Neural cell (in vitro differentiated cells): ENCODE results near the gene RPL27A. TPM values are rescaled to one million over a fixed set of nuclear protein-coding genes. Genes with fewer than 3 reads are reported as not detected.

Experiments
- H2AFZ ChIP-seq: fragments of 200-600, 300-800 bp; sonication (generic), shearing (Covaris generic); 2 replicates; pipeline ENCODE4 v1.6.0; 2014; ENCODE audit warnings: low read depth, mild to moderate bottlenecking, antibody characterized with exemption, low read length, moderate library complexity
- H3F3A ChIP-seq: fragments of 200-600 bp; shearing (Covaris generic); 2 replicates; pipeline ENCODE4 v1.6.1; 2016; ENCODE audit warnings: mild to moderate bottlenecking, moderate library complexity, mixed read lengths, antibody characterized with exemption, low read length; ENCODE audit not compliant: insufficient read depth, poor library complexity, severe bottlenecking
- H3K27ac ChIP-seq: fragments of 200-600, 300-800 bp; sonication (generic), shearing (Covaris generic); 2 replicates; pipeline ENCODE4 v1.5.1; 2014; ENCODE audit warnings: mild to moderate bottlenecking, low read length, moderate library complexity
- H3K27me3 ChIP-seq: fragments of 300-800, 200-600 bp; sonication (generic), shearing (Covaris generic); 2 replicates; pipeline ENCODE4 v1.6.0; 2014; ENCODE audit warnings: mild to moderate bottlenecking, low read depth, low read length, moderate library complexity; ENCODE audit not compliant: insufficient read depth
- H3K36me3 ChIP-seq: fragments of 300-800, 200-600 bp; sonication (generic), shearing (Covaris generic); 2 replicates; pipeline ENCODE4 v1.5.1; 2014; ENCODE audit warnings: mild to moderate bottlenecking, antibody characterized with exemption, low read length, moderate library complexity; ENCODE audit not compliant: insufficient read depth
- H3K4me2 ChIP-seq: fragments of 300-800, 200-600 bp; sonication (generic), shearing (Covaris generic); 2 replicates; pipeline ENCODE4 v1.6.0; 2014; ENCODE audit warnings: mild to moderate bottlenecking, low read length
- H3K4me3 ChIP-seq: fragments of 300-800, 200-600 bp; sonication (generic), shearing (Covaris generic); 2 replicates; pipeline ENCODE4 v1.5.1; 2014; ENCODE audit warnings: mild to moderate bottlenecking, low read length, moderate library complexity
- H3K79me2 ChIP-seq: fragments of 200-600 bp; shearing (Covaris generic); replicated peaks from 2 replicates; pipeline ENCODE4 v1.6.0; 2014; ENCODE audit warnings: mild to moderate bottlenecking, low read length, moderate library complexity; ENCODE audit not compliant: insufficient read depth
- H3K9ac ChIP-seq: fragments of 300-800, 200-600 bp; sonication (generic), shearing (Covaris generic); 2 replicates; pipeline ENCODE4 v1.6.1; 2016; ENCODE audit warnings: mild to moderate bottlenecking, low read length, mixed read lengths
- H3K9me2 ChIP-seq: fragments of 200-600 bp; shearing (Covaris generic); 2 replicates; pipeline ENCODE4 v1.6.1; 2016; ENCODE audit warnings: mild to moderate bottlenecking, low read length, mixed read lengths; ENCODE audit not compliant: insufficient read depth
- H3K9me3 ChIP-seq: fragments of 200-600, 300-800 bp; sonication (generic), shearing (Covaris generic); 2 replicates; pipeline ENCODE4 v1.6.1; 2016; ENCODE audit warnings: mild to moderate bottlenecking, mixed run types, low read length, moderate library complexity, mixed read lengths
- H4K20me1 ChIP-seq: fragments of 200-600 bp; shearing (Covaris generic); 2 replicates; pipeline ENCODE4 v1.6.1; 2016; ENCODE audit warnings: mild to moderate bottlenecking, mixed run types; ENCODE audit not compliant: insufficient read depth
- CTCF ChIP-seq: fragments of 450-650 bp; IDR thresholded peaks from 2 replicates; pipeline ENCODE4 v1.5.1; 2014; ENCODE audit warnings: antibody characterized with exemption, mild to moderate bottlenecking, moderate library complexity; ENCODE audit not compliant: poor library complexity, severe bottlenecking
- EP300 ChIP-seq: fragments of 450-650 bp; conservative IDR thresholded peaks from 2 replicates; pipeline ENCODE4 v1.6.1; 2014; ENCODE audit warnings: antibody characterized with exemption, mild to moderate bottlenecking, moderate library complexity; ENCODE audit not compliant: poor library complexity, severe bottlenecking
- EZH2 ChIP-seq: fragments of 200-600, 300-800 bp; shearing (Covaris generic), sonication (generic); IDR thresholded peaks from 2 replicates; pipeline ENCODE4 v1.6.1; 2014; ENCODE audit warnings: antibody characterized with exemption, low read length, borderline replicate concordance, mild to moderate bottlenecking; ENCODE audit not compliant: insufficient read depth, poor library complexity, severe bottlenecking
- MXI1 ChIP-seq: fragments of 450-650 bp; conservative IDR thresholded peaks from 2 replicates; pipeline ENCODE4 v1.6.1; 2014; ENCODE audit warnings: antibody characterized with exemption, mild to moderate bottlenecking; ENCODE audit not compliant: poor library complexity, severe bottlenecking
- POLR2AphosphoS5 ChIP-seq: IDR thresholded peaks from 2 replicates; pipeline ENCODE4 v1.6.1; 2012
- RAD21 ChIP-seq: fragments of 450-650 bp; conservative IDR thresholded peaks from 2 replicates; pipeline ENCODE4 v1.6.1; 2014; ENCODE audit warnings: antibody characterized with exemption, mild to moderate bottlenecking, moderate library complexity
- REST ChIP-seq: IDR thresholded peaks from 2 replicates; pipeline ENCODE4 v1.6.1; 2012; ENCODE audit warnings: borderline replicate concordance
- SMC3 ChIP-seq: fragments of 450-650 bp; conservative IDR thresholded peaks from 2 replicates; pipeline ENCODE4 v1.6.1; 2014; ENCODE audit warnings: antibody characterized with exemption, mild to moderate bottlenecking, moderate library complexity; ENCODE audit not compliant: poor library complexity
- TAF1 ChIP-seq: IDR thresholded peaks from 2 replicates; pipeline ENCODE4 v1.6.1; 2012; ENCODE audit warnings: low read depth
- polyA plus RNA-seq: library from polyadenylated mRNA; depleted of rRNA; stranded (reverse); fragments of >200 nt; gene quantifications from 2 replicates; pipeline ENCODE4 v1.2.3, GENCODE V29; 2014

RPL27A gene
- polyA plus RNA-seq, 1 donor from 2014 or later: 700 TPM

GRCh38 chr11:8709002-8709672 is 26.5 kb downstream of the RPL27A start:
- H3K9me3 ChIP-seq: no peaks in the 10 kb centered on the region
- no peak overlapping the region for H3K4me2 ChIP-seq
- no peaks in the 10 kb centered on the region for H4K20me1 ChIP-seq
- no peaks in the 10 kb centered on the region for H3K79me2 ChIP-seq
- H2AFZ ChIP-seq: no peak overlapping the region
- no peaks in the 10 kb centered on the region for H3F3A ChIP-seq
- H3K4me3 ChIP-seq: no peak overlapping the region
- H3K9me2 ChIP-seq: no peaks in the 10 kb centered on the region
- H3K9ac ChIP-seq: no peak overlapping the region
- H3K36me3 ChIP-seq: no peaks in the 10 kb centered on the region
- no peak overlapping the region for H3K27ac ChIP-seq
- H3K27me3 ChIP-seq: no peaks in the 10 kb centered on the region
- TF ChIP-seq POLR2AphosphoS5 (no peak), MXI1 (no peak), EP300 (no peak), TAF1 (no peak), REST (no peak), CTCF (no peak), RAD21 (no peak), EZH2 (no peak), SMC3 (no peak)

GRCh38 chr11:8709777-8710176 is 27.2 kb downstream of the RPL27A start:
- Histone ChIP-seq H3K27ac (no peak overlapping the region), H3K9me2 (no peaks in the 10 kb centered on the region), H3F3A (no peaks in the 10 kb centered on the region), H3K9me3 (no peaks in the 10 kb centered on the region), H3K9ac (no peak overlapping the region), H2AFZ (no peak overlapping the region), H3K36me3 (no peaks in the 10 kb centered on the region), H3K27me3 (no peaks in the 10 kb centered on the region), H3K4me2 (no peak overlapping the region), H4K20me1 (no peaks in the 10 kb centered on the region), H3K79me2 (no peaks in the 10 kb centered on the region), H3K4me3 (no peak overlapping the region)
- no peak for TF ChIP-seq RAD21
- TF ChIP-seq REST: no peak
- TF ChIP-seq SMC3: no peak
- no peak for TF ChIP-seq MXI1
- no peak for TF ChIP-seq TAF1
- no peak for TF ChIP-seq EZH2
- no peak for TF ChIP-seq CTCF
- TF ChIP-seq EP300: no peak
- no peak for TF ChIP-seq POLR2AphosphoS5
